ENCODE results near the gene SYT2. TPM values are rescaled to one million over a fixed set of nuclear protein-coding genes. Genes with fewer than 3 reads are reported as not detected.

Gene SYT2
- total and polyA plus RNA-seq, 3 donors from 2014 or later, result 2.0 to 7.2 (median 2.1) TPM

GRCh38 chr1:202659541-202659940, 50.7 kb downstream of the SYT2 start:
- no peaks in the 10 kb centered on the region for H3K36me3 ChIP-seq (ENCODE audit: low read depth, missing control alignments)
- intact Hi-C loops (cut with DNase I; ENCODE audit: low total_unique reads), result no loop called here
- WGBS, 2 donors, result 76 to 83% methylated on average over 2 to 6 of the region's 6 CpGs

GRCh38 chr1:202658769-202659168, 51.5 kb downstream of the SYT2 start:
- no peaks in the 10 kb centered on the region for H3K27me3 ChIP-seq

More at GRCh38 chr1:202659541-202659940, 50.7 kb downstream of the SYT2 start:
- no peaks in the 10 kb centered on the region for H3K9me3 ChIP-seq
- no peaks in the 10 kb centered on the region for H3K27me3 ChIP-seq
- no peaks in the 10 kb centered on the region for H3K4me1 ChIP-seq
- H3K4me3 ChIP-seq, result no peak overlapping the region
- no peak for TF ChIP-seq POLR2A (IDR thresholded peaks at IDR 0.05)
- TF ChIP-seq, protein P1, sequence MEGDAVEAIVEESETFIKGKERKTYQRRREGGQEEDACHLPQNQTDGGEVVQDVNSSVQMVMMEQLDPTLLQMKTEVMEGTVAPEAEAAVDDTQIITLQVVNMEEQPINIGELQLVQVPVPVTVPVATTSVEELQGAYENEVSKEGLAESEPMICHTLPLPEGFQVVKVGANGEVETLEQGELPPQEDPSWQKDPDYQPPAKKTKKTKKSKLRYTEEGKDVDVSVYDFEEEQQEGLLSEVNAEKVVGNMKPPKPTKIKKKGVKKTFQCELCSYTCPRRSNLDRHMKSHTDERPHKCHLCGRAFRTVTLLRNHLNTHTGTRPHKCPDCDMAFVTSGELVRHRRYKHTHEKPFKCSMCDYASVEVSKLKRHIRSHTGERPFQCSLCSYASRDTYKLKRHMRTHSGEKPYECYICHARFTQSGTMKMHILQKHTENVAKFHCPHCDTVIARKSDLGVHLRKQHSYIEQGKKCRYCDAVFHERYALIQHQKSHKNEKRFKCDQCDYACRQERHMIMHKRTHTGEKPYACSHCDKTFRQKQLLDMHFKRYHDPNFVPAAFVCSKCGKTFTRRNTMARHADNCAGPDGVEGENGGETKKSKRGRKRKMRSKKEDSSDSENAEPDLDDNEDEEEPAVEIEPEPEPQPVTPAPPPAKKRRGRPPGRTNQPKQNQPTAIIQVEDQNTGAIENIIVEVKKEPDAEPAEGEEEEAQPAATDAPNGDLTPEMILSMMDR (IDR thresholded peaks at IDR 0.05), result no peak
- no peak overlapping the region for H3K27ac ChIP-seq
- no peak for DNase-seq

DNA sequence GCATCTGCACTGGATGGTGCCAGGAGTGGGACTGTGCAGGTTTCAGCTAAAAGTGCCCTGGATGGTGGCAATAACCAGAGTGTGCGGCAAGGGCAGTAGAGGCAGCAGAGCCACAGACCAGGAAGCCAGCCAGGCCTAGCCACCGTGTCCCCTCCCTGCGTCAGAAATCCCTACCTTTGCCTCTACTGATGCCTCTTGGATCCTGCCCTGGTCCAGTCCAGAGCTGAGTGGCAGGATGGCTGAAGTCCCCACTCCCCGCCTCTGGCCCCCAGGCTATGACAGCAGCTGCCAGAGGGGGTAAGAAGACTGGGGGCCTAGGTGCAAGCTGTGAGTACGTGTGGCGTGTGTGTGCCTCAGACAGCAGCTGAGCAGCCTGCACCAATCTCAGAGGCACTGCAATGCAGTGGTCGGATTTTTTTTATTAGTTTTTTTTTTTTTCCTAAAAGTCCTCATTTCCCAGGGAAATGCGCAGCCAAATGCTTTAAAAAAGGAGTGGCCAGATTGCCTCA, 51.9 kb downstream of the SYT2 start:
- Histone ChIP-seq H3K27ac (no peak overlapping the region), H3K27me3 (no peaks in the 10 kb centered on the region), H3K4me1 (no peaks in the 10 kb centered on the region), H3K9me3 (no peaks in the 10 kb centered on the region), H3K4me3 (no peak overlapping the region), H3K36me3 (ENCODE audit: low read depth, missing control alignments) (no peaks in the 10 kb centered on the region)
- TF ChIP-seq, protein P1 (IDR thresholded peaks at IDR 0.05), result no peak
- no peak for TF ChIP-seq POLR2A (IDR thresholded peaks at IDR 0.05)
- DNase-seq, result no peak
- intact Hi-C loops (cut with DNase I; ENCODE audit: low total_unique reads), result no loop called here
- 83 to 93% methylated on average over 8 of the region's 8 CpGs for WGBS, 2 donors

More at GRCh38 chr1:202658769-202659168, 51.5 kb downstream of the SYT2 start:
- Histone ChIP-seq H3K4me3 (no peak overlapping the region), H3K4me1 (no peaks in the 10 kb centered on the region), H3K9me3 (no peaks in the 10 kb centered on the region), H3K36me3 (ENCODE audit: low read depth, missing control alignments) (no peaks in the 10 kb centered on the region), H3K27ac (no peak overlapping the region)
- no peak for DNase-seq
- 63 to 64% methylated on average over 2 of the region's 2 CpGs for WGBS, 2 donors
- TF ChIP-seq, protein P1 (IDR thresholded peaks at IDR 0.05), result no peak
- no peak for TF ChIP-seq POLR2A (IDR thresholded peaks at IDR 0.05)
- intact Hi-C loops (cut with DNase I; ENCODE audit: low total_unique reads), result no loop called here

GRCh38 chr1:202656951-202657646, 53.2 kb downstream of the SYT2 start:
- H3K27me3 ChIP-seq, result no peaks in the 10 kb centered on the region
- no peaks in the 10 kb centered on the region for H3K36me3 ChIP-seq (ENCODE audit: low read depth, missing control alignments)
- intact Hi-C loops (cut with DNase I; ENCODE audit: low total_unique reads), result no loop called here

More at GRCh38 chr1:202656951-202657646, 53.2 kb downstream of the SYT2 start:
- Histone ChIP-seq H3K27ac (no peak overlapping the region), H3K9me3 (no peaks in the 10 kb centered on the region), H3K4me3 (no peak overlapping the region), H3K4me1 (no peaks in the 10 kb centered on the region)
- no peak for DNase-seq
- TF ChIP-seq, protein P1 (IDR thresholded peaks at IDR 0.05), result no peak
- no peak for TF ChIP-seq POLR2A (IDR thresholded peaks at IDR 0.05)
- WGBS, 2 donors, result 81 to 87% methylated on average over 4 to 7 of the region's 7 CpGs
